ENCODE results near the gene IFI27L2.

IFI27L2 gene

GRCh38 chr14:94103554-94104150 lies 25.8 kb downstream of the IFI27L2 start:
- no peak for ATAC-seq

DNA sequence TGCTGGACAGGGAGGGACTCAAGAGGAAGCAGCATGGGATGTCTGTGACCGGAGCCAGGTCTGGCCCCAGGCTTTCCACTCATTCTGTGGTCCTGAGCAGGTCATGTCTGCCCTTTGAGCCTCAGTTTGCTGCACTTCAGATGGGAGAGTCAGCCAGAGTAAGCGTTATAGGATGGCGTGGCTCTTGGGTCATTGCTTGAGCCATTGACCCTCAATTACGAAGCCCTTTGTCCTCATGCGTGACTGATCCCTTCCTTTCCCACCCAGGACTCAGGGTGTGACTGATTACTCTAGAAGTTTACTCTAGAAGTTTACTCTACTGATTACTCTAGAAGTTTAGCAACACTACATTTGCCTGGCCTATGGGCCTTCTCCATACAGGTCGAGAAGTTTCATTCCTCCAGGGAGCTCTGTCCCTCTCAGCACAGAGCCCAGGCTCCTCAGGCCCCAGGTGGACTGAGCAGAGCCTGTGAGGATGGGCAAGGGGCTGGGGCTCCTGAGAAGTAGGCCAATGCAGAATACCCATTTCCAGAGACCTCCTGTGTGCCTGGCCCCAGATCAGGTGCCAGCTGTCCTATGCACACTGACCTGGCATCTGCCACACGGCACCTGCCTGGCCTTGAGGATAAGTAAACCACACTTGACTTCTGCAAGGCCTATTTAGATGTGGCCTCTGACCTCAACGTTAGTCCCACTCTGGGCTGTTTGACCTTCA lies 26.5 kb downstream of the IFI27L2 start:
- DNase-seq: no peak
- no peaks in the 10 kb centered on the region for H3K4me1 Mint-ChIP-seq
- H3K9me3 Mint-ChIP-seq: no peaks in the 10 kb centered on the region
- no peak overlapping the region for H3K4me3 Mint-ChIP-seq
- no peaks in the 10 kb centered on the region for H3K27me3 Mint-ChIP-seq
- ATAC-seq: no peak
- no peak overlapping the region for H3K27ac Mint-ChIP-seq

More at GRCh38 chr14:94103554-94104150, 25.8 kb downstream of the IFI27L2 start:
- H3K4me3 Mint-ChIP-seq: no peak overlapping the region
- no peaks in the 10 kb centered on the region for H3K4me1 Mint-ChIP-seq
- no peaks in the 10 kb centered on the region for H3K27me3 Mint-ChIP-seq
- peak overlapping the region in 1 of 2 donors; percentile 31 for H3K27ac Mint-ChIP-seq
- H3K9me3 Mint-ChIP-seq: no peaks in the 10 kb centered on the region
- DNase-seq: no peak

DNA sequence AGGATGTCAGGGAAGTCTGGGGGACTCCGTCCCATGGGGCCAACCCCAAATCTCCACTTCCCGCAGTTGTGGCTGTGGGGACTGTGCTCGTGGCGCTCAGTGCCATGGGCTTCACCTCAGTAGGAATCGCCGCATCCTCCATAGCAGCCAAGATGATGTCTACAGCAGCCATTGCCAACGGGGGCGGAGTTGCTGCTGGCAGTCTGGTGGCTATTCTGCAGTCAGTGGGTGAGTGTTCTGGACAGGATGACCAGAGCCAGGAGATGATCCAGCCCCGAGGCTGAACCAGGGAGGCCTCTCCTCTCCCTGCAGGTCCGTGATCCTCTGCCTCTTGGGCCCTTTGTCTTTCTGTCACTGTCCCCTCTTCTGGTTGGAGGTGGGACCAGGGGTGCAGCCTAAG lies 27.7 kb downstream of the IFI27L2 start:
- Mint-ChIP-seq H3K4me1 (no peaks in the 10 kb centered on the region), H3K4me3 (no peak overlapping the region), H3K9me3 (no peaks in the 10 kb centered on the region), H3K27ac (peak overlapping the region in 1 of 2 donors; percentile 74), H3K27me3 (no peaks in the 10 kb centered on the region)
- no peak for ATAC-seq
- no peak for DNase-seq

DNA sequence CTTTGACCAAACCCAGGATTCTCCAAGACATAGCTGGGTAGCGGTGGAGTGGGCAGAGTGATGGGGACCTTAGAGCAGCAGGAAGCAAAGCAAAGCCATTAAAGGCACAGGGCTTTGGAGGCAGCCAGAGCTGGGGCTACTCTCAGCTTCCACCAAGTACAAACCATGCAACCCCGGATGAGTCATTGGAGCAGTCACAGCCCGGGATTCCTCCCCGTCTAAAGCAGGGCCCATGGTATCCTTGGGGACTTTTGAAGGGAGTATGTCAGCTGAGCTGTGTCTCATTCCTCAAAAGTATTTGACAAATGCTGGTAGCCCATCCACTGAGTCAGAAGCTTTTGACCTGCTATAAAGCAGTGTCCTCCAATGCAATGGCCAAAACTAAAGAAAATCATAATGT lies 28.6 kb downstream of the IFI27L2 start:
- H3K4me3 Mint-ChIP-seq: no peak overlapping the region
- no peaks in the 10 kb centered on the region for H3K27me3 Mint-ChIP-seq
- no peak for ATAC-seq
- H3K9me3 Mint-ChIP-seq: no peaks in the 10 kb centered on the region
- H3K4me1 Mint-ChIP-seq: no peaks in the 10 kb centered on the region
- no peak for DNase-seq
- H3K27ac Mint-ChIP-seq: no peak overlapping the region

GRCh38 chr14:94099006-94099405 lies 30.4 kb downstream of the IFI27L2 start:
- H3K27ac Mint-ChIP-seq: peak overlapping the region in 1 of 2 donors; percentile 51
- ATAC-seq: no peak
- H3K27me3 Mint-ChIP-seq: no peaks in the 10 kb centered on the region
- H3K4me3 Mint-ChIP-seq: no peak overlapping the region
- H3K9me3 Mint-ChIP-seq: no peaks in the 10 kb centered on the region
- DNase-seq: peak in 1 of 2 donors; percentile 0
- no peaks in the 10 kb centered on the region for H3K4me1 Mint-ChIP-seq

DNA sequence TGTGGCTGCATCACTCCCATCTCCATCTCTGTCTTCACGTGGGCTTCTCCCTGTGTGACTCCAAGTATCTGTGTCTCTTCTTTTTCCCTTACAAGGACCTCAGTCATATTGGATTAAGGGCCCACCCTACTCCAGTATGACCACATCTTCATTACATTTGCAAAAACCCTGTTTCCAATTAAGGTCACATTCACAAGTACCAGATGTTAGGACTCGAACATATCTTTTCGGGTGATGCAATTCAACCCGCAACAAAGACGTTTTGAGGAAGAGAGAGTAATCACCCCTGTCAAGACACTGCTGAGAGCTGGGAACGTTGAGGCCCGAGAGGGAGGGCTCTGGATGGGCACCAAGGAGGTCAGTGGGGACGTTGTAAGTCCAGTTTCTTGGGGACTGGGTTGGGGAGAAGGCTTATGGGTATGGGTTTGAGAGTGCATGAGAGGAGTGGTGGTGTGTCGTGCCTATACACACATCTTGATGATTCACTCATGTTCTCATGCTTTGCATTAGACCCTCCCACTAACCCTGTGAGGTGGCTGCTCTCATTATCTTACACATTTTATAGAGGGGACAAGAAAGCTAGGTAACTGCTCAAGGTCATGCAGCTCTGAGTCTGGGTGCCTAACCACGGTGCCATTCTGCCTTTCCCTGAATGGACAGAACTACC lies 30.9 kb downstream of the IFI27L2 start:
- no peak overlapping the region for H3K4me3 Mint-ChIP-seq
- H3K4me1 Mint-ChIP-seq: no peaks in the 10 kb centered on the region
- no peaks in the 10 kb centered on the region for H3K27me3 Mint-ChIP-seq
- DNase-seq (peak in 1 of 2 donors; percentile 4), ATAC-seq (no peak)
- peak overlapping the region; percentile 6 to 51 for H3K27ac Mint-ChIP-seq
- H3K9me3 Mint-ChIP-seq: no peaks in the 10 kb centered on the region

DNA sequence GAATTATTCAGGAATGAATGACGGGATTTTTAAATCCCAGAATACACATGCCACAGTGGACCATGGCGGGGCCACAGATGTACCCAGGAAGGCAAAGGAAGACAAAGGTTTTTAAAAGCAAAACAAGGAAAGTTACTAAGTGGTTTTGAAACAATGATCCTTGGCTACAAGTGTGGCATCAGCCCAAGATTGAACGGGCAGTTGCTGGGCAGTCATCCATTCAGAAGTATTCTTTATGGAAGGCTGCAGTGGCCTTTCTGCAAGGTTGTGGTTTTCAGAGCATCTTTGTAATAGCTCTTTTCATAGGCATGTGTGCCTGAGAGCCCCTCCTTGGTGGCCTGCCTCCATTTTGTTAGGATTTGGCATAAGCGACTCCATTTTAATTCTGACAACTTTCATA lies 32.3 kb downstream of the IFI27L2 start:
- ATAC-seq (no peak), DNase-seq (no peak)
- H3K9me3 Mint-ChIP-seq: no peaks in the 10 kb centered on the region
- H3K27me3 Mint-ChIP-seq: no peaks in the 10 kb centered on the region
- H3K4me3 Mint-ChIP-seq: no peak overlapping the region
- H3K4me1 Mint-ChIP-seq: no peaks in the 10 kb centered on the region
- no peak overlapping the region for H3K27ac Mint-ChIP-seq

GRCh38 chr14:94093418-94093817 lies 36.0 kb downstream of the IFI27L2 start:
- H3K27me3 Mint-ChIP-seq: no peaks in the 10 kb centered on the region
- ATAC-seq: no peak
- DNase-seq: no peak
- no peak overlapping the region for H3K27ac Mint-ChIP-seq
- H3K4me1 Mint-ChIP-seq: no peaks in the 10 kb centered on the region
- H3K4me3 Mint-ChIP-seq: no peak overlapping the region
- H3K9me3 Mint-ChIP-seq: no peaks in the 10 kb centered on the region

DNA sequence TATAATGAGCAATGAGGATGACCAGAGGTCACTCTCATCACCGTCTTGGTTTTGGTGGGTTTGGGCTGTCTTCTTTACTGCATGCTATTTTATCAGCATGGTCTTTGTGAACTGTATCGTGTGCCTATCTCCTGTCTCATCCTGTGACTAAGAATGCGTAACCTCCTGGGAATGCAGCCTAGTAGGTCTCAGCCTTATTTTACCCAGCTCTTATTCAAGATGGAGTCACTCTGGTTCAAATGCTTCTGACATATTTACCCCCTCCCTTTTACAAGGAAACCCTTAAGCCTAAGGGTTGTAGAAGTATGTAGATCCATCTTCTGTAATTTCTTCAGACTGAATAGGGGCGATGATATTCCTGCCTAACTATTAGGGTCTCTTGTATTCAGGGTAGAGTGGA lies 39.9 kb downstream of the IFI27L2 start:
- Mint-ChIP-seq H3K4me1 (no peaks in the 10 kb centered on the region), H3K9me3 (peaks cover 0 to 7% of the 10 kb centered on the region in 2 donors), H3K27me3 (no peaks in the 10 kb centered on the region), H3K27ac (no peak overlapping the region), H3K4me3 (no peak overlapping the region)
- no peak for ATAC-seq
- DNase-seq: no peak

DNA sequence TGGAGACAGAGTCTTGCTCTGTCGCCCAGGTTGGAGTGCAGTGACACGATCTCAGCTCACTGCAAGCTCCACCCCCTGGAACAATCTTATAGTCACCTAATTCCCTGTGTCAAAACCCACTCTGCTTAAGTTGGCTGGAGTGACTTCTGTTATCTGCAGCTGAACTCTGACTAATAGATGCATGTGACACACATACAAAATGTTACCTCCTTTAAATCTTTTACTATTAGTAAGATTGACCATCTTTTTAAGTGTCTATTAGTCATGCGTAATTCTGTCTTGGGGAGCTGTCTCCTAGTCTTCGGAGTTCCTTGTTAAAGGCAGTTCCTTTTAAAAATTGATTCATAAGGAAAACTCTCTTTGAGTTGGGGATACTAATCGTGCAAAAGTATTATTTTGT lies 40.9 kb downstream of the IFI27L2 start:
- Mint-ChIP-seq H3K9me3 (peaks cover 0 to 7% of the 10 kb centered on the region in 2 donors), H3K27me3 (no peaks in the 10 kb centered on the region), H3K4me1 (no peaks in the 10 kb centered on the region), H3K4me3 (no peak overlapping the region), H3K27ac (no peak overlapping the region)
- ATAC-seq (no peak), DNase-seq (no peak)

DNA sequence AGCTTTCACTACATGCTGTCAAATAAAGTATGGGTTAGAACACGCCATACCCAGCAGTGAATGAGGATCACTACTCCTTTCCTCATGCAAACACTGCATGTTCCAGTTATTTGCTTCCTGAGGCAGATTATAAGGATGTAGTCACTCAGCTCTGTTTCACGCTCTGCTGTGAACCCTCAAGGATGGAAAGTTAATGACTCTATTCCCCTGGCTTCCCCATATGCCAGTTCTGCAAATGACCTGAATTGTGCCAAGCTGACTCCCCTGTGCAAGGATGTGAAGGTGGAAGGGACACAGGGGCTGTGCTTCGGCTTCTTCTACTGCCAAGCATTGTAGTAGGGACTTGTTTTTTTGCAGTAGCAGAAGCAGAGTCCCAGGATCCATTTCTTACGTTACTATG lies 41.5 kb downstream of the IFI27L2 start:
- Mint-ChIP-seq H3K4me3 (no peak overlapping the region), H3K27me3 (no peaks in the 10 kb centered on the region), H3K27ac (no peak overlapping the region), H3K9me3 (peaks cover 0 to 7% of the 10 kb centered on the region in 2 donors), H3K4me1 (peaks cover 3% of the 10 kb centered on the region)
- no peak for DNase-seq
- no peak for ATAC-seq

DNA sequence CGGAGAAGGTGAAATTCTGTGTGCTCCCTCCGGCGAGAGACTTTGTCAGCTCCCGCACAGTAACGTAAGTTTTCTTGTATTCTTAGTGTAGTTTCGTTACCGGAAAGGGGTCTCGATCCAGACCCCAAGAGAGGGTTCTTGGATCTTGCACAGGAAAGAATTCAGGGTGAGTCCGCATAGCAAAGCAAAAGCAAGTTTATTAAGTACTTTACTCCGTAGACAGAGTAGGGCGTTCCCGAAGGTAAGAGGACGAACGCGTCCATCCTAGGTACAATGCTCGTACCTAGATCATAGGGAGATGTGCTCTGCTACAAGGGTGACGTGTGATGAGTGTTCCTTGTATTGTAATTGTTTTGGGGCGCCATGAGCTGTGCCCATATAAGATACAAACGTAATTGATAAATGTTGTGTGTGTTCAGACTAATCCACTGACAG lies 48.0 kb downstream of the IFI27L2 start:
- ATAC-seq (peak; percentile 44), DNase-seq (no peak)
- Mint-ChIP-seq H3K4me3 (peak overlapping the region; percentile 96 to 99), H3K4me1 (peaks cover 38% of the 10 kb centered on the region), H3K27ac (peak overlapping the region; percentile 100), H3K9me3 (peaks cover 0 to 7% of the 10 kb centered on the region in 2 donors), H3K27me3 (no peaks in the 10 kb centered on the region)

DNA sequence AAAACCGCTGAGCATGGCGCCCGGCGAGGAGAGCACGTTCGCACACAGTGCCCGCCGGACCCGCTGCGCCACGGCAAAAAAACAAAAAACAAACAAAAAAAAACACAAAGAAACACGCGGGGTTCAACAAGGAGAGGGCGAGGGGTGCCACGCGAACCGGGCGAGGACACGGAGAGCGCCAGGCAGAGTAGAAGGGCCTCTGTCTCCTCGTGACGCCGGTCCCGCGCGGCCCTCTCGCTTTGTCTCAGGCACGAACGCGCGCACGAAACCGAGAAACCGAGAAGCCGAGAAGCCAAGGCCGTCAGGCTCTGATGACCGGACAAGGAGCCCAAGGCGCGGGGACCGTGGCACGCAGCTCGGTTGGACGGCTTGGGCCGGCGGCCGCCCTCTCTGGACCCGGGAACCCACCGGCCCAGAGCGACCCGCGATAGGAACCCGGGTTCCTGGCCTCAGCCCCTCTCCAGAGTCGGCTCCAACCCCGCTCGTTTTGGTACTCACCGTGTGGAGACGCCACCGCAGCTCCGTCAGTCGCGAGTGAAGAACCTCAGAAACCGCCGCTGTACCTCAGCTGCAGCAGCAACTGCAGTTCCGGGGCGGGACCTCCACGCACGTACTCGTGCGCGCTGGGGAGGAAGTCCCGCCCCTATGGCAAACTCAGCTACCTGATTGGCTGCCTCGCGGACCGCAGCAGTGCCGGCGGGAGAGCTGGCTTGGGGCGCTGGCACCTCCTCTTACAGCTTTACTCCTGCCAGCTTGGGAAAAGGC lies 48.6 kb downstream of the IFI27L2 start, which contains the start of the genes DDX24 and IFI27L1:
Gene DDX24, minus strand, starts transcription at position 582 of the 765 bp plus-strand sequence. CDS start 1,460 bp downstream, outside the sequence.
Gene IFI27L1, plus strand, starts transcription at position 690 of the 765 bp plus-strand sequence. CDS start 15,628 bp downstream, outside the sequence.
- DNase-seq (peak; percentile 93 to 96), ATAC-seq (peak; percentile 97)
- H3K27ac Mint-ChIP-seq: peak within 1 kb of the TSS; percentile 100
- peak within 1 kb of the TSS; percentile 96 to 99 for H3K4me3 Mint-ChIP-seq
- H3K9me3 Mint-ChIP-seq: peaks cover 0 to under 1% of the 10 kb centered on the region in 2 donors
- H3K4me1 Mint-ChIP-seq: peaks cover 38% of the 10 kb centered on the region
- H3K27me3 Mint-ChIP-seq: no peaks in the 10 kb centered on the region

- H3K9me3 Mint-ChIP-seq: peaks cover 0 to 7% of the 10 kb centered on the region in 2 donors
- H3K27ac Mint-ChIP-seq: peak overlapping the region; percentile 100
- H3K27me3 Mint-ChIP-seq: no peaks in the 10 kb centered on the region
- H3K4me1 Mint-ChIP-seq: peaks cover 45% of the 10 kb centered on the region
- ATAC-seq: no peak
- H3K4me3 Mint-ChIP-seq: peak overlapping the region; percentile 96 to 99
- DNase-seq: peak; percentile 13 to 23
Observed at GRCh38 chr14:94079891-94080620, 49.3 kb downstream of the IFI27L2 start.

DNA sequence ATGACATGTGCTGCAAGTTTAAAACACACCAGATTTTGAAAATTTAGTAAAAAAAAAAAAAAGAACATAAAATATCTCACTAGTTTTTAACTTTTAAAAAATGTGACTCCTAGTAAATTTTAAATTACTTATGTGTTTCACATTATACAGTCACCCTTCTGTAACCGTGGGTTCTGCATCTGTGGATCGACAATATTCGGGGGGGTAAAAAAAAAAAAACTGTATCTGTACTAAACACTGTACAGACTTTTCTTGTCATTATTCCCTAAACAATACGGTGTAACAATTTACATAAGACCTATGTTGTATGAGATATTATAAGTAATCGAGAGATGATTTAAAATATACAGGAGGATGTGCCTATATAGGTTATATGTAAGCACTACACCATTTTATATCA lies 51.6 kb downstream of the IFI27L2 start:
- DNase-seq: no peak
- H3K27ac Mint-ChIP-seq: peak overlapping the region in 1 of 2 donors; percentile 89
- H3K4me3 Mint-ChIP-seq: peak overlapping the region; percentile 96 to 99
- peaks cover 41% of the 10 kb centered on the region for H3K4me1 Mint-ChIP-seq
- peaks cover 9 to 15% of the 10 kb centered on the region in 2 donors for H3K9me3 Mint-ChIP-seq
- ATAC-seq: no peak
- H3K27me3 Mint-ChIP-seq: no peaks in the 10 kb centered on the region

All from stimulated activated naive CD8-positive, alpha-beta T cell treated with anti-CD3 and anti-CD28 coated beads, Interleukin-15, amount 100 ng/mL, for 72 hours (primary cell).